ENCODE measurements around the gene MINDY4.

MINDY4 gene

DNA sequence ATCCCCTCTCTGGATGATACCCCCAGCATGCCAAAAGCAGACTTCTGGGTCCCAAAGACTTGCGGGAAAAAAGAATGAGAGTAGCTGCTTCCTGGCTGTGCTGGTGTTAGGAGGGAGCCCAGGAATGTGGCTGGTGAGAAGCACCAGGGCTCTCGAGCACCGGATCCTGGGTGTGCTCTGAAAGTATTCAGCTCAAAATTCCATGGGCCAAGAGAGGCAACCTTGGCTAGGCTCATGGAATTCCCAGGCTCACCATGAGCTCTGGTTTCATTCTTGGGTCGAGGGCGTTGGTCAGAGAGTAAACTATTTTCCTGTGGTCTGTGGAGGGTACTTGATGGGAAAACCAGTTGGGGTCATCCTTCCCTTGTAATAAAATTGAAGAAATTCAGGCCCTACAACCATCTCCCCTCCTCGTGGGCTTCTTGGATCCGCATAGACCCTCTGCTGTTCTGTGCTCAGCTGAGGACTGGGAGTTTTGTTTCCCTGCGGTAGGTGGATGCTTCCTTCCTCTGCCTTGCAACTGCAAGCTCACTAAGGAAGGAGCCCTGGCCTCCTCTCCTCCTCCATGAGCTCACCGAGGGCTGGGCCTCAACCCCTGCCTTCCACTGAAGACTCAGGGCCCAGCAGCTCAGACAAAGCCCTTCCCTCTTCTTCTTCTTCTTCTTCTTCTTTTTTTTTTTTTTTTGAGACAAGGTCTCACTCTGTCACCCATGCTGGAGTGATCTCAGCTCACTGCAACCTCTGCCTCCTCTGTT is 106.0 kb downstream of the MINDY4 start:
- no peak for TF ChIP-seq POLR2A (IDR thresholded peaks at IDR 0.05; ENCODE audit: low read depth, low read length)
- no peak for FAIRE-seq
- DNase-seq (ENCODE audit: insufficient read length, low spot score) = no peak

GRCh38 chr7:30877993-30878392 is 106.8 kb downstream of the MINDY4 start:
- no peak for TF ChIP-seq POLR2A (IDR thresholded peaks at IDR 0.05; ENCODE audit: low read depth, low read length)
- DNase-seq (ENCODE audit: insufficient read length, low spot score) (no peak), FAIRE-seq (no peak)

DNA sequence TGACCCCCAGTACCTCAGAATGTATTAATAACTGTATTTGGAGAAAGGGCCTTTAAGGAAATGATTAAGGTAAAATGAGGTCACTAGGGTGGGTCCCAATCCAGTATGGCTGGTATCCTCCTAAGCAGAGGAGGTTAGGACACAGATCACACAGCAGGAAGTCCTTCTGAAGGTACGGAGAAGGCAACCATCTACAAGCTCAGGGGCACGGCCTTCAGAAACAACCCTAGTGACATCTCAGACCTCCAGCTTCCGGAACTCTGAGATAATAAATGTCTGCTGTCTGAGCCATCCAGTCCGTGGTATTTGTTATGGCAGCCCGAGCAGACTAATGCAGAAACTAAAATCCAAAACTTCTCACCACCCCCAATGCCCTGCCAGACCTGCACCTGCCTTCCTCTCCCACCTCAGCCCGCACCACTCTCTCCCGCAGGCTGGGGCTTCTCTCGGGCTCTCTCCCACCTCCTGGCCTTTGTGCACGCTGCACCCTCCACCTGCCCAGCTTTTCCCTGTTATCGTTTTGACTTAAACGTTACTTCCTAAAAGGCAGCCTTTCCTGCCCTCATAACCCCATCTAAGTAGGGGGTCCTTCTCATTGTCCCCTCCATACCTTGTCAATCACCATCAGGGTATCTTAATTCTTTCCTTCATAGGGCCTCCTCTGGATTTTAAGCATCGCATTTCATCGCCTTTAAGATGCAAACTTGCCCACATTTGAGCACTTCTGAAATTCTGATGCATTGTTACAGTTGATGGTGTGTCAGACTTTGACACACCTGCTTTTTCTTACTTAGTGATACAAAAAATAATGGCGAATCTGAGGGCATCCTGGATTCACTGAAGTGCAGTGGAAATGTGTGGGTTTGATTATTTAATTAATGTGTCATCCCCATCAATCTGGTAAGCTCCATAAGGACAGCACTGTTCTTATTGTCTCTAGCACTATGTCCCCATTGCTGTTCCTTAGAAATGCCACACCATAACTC is 108.2 kb downstream of the MINDY4 start:
- DNase-seq (ENCODE audit: insufficient read length, low spot score) (no peak), FAIRE-seq (no peak)
- TF ChIP-seq POLR2A (IDR thresholded peaks at IDR 0.05; ENCODE audit: low read depth, low read length) = no peak

GRCh38 chr7:30880125-30880720 is 109.0 kb downstream of the MINDY4 start:
- FAIRE-seq (no peak), DNase-seq (ENCODE audit: insufficient read length, low spot score) (no peak)
- TF ChIP-seq POLR2A (IDR thresholded peaks at IDR 0.05; ENCODE audit: low read depth, low read length) = no peak

DNA sequence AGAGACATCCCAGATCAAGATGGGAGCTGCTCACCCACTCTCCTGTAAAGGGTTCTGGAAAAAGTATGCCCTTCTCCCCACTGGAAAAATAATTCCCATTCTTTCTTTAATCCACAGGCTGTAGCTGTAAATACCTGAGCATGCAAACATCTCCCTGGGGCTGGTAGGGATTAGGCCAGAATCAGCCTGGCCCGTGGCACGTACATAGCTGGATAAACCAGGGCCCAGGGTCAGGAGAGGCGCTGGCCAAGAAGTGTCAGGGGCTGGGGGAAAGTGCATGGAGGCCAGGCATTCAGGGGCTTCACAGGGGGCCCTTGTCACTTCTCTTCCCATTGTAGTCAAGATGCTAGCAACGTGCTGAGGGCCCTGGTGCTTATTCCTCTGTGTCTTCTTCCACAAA is 109.7 kb downstream of the MINDY4 start:
- no peak for FAIRE-seq
- TF ChIP-seq POLR2A (IDR thresholded peaks at IDR 0.05; ENCODE audit: low read depth, low read length) = no peak
- DNase-seq (ENCODE audit: insufficient read length, low spot score) = no peak

DNA sequence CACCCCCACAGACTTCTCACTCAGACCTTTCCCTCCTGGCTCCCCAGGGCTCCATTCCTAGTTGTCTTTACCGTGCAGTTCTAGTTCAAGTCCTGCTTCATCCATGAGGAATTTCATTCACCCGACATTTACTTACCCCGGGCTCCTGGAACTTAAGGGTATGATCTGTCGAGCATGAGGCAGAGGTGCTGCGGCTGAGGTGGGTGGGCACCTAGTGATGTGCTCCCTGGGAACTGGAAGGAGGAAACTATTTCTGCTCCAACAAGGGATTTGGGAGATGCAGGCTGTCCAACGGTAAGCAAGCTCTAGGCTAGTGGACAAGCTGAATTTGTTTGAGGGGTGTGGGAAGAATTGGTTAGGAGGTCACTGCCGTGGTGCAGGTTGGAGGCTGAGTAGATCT is 110.2 kb downstream of the MINDY4 start:
- FAIRE-seq = no peak
- no peak for TF ChIP-seq POLR2A (IDR thresholded peaks at IDR 0.05; ENCODE audit: low read depth, low read length)
- DNase-seq (ENCODE audit: insufficient read length, low spot score) = no peak

DNA sequence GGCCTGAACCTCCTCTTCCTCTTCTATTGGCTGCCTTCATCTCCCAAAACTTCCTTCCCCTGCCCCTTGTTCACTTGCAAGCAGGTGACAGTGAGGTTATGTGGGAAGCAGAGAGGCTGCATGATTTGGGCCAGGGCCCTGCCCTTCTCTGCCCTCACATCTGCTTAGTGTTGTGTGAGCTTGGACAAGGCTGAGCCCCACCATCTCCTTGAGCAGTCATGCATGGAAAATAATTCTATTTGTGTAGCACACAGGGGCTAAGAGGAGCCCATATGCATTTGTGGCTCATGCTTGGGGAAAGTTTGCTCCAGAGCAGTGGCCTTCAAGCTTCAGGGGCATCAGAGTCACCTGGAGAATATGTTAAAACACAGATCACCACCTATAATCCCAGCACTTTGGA is 113.7 kb downstream of the MINDY4 start:
- TF ChIP-seq POLR2A (IDR thresholded peaks at IDR 0.05; ENCODE audit: low read depth, low read length) = no peak
- FAIRE-seq (no peak), DNase-seq (ENCODE audit: insufficient read length, low spot score) (no peak)

GRCh38 chr7:30886608-30887011 is 115.4 kb downstream of the MINDY4 start:
- DNase-seq (ENCODE audit: insufficient read length, low spot score) = no peak
- FAIRE-seq = no peak
- TF ChIP-seq POLR2A (IDR thresholded peaks at IDR 0.05; ENCODE audit: low read depth, low read length) = no peak

DNA sequence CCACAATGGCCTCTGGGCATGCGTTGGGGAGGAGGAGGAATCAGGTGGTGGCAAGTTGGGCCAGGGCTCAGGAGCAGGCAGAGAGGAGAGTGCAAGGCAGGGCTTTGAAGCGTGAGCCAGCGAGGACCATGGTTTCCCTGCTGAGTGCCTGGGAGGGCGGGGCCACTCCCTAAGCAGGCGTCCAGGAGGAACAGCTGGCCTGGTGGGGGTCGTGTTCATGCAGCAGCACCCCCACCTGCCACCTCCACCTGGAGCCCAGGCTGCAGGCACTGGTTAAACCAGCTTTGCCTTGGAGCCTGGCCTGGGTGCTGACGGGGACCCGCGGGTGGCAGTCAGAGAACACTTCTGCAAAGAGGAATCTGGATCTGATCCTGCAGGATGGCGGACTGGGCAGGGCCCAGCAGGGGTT is 116.3 kb downstream of the MINDY4 start:
- no peak for DNase-seq (ENCODE audit: insufficient read length, low spot score)
- no peak for TF ChIP-seq POLR2A (IDR thresholded peaks at IDR 0.05; ENCODE audit: low read depth, low read length)
- no peak for FAIRE-seq

GRCh38 chr7:30888747-30889146 is 117.5 kb downstream of the MINDY4 start:
- TF ChIP-seq POLR2A (IDR thresholded peaks at IDR 0.05; ENCODE audit: low read depth, low read length) = no peak
- FAIRE-seq (peak; percentile 55), DNase-seq (ENCODE audit: insufficient read length, low spot score) (peak; percentile 96)

GRCh38 chr7:30890226-30890625 is 119.0 kb downstream of the MINDY4 start:
- FAIRE-seq (no peak), DNase-seq (ENCODE audit: insufficient read length, low spot score) (no peak)

GRCh38 chr7:30893357-30893756 is 122.1 kb downstream of the MINDY4 start:
- no peak for DNase-seq (ENCODE audit: insufficient read length, low spot score)
- FAIRE-seq = no peak
- no peak for TF ChIP-seq POLR2A (IDR thresholded peaks at IDR 0.05; ENCODE audit: low read depth, low read length)

More at GRCh38 chr7:30890226-30890625, 119.0 kb downstream of the MINDY4 start:
- no peak for TF ChIP-seq POLR2A (IDR thresholded peaks at IDR 0.05; ENCODE audit: low read depth, low read length)

GRCh38 chr7:30894009-30894408 is 122.8 kb downstream of the MINDY4 start:
- FAIRE-seq (no peak), DNase-seq (ENCODE audit: insufficient read length, low spot score) (no peak)
- no peak for TF ChIP-seq POLR2A (IDR thresholded peaks at IDR 0.05; ENCODE audit: low read depth, low read length)

All from H54 (cell line).